HG03103 (cell line): Measurements from ENCODE around the gene PLLP.

Experiments used
- ATAC-seq: cut with Tn5 transposase; IDR thresholded peaks from one replicate; pipeline ENCODE4 v1.9.1; 2021; ENCODE audit warnings: low read depth; ENCODE audit not compliant: unreplicated experiment

Gene PLLP

GRCh38 chr16:57303021-57303909 lies 18.8 kb upstream of the PLLP start:
- ATAC-seq, result no peak

- ATAC-seq, result no peak
Observed at GRCh38 chr16:57301126-57301817, 16.8 kb upstream of the PLLP start.

GRCh38 chr16:57300387-57301125 lies 16.1 kb upstream of the PLLP start:
- peak; percentile 82 for ATAC-seq

GRCh38 chr16:57299719-57300386 lies 15.4 kb upstream of the PLLP start:
- peak; percentile 41 for ATAC-seq

- no peak for ATAC-seq
Observed at GRCh38 chr16:57299009-57299718, 14.7 kb upstream of the PLLP start.

- no peak for ATAC-seq
Observed at GRCh38 chr16:57297856-57298255, 13.4 kb upstream of the PLLP start.

GRCh38 chr16:57289391-57290257 lies 5.2 kb upstream of the PLLP start:
- no peak for ATAC-seq

GRCh38 chr16:57285379-57285778 lies 907 bp upstream of the PLLP start:
- no peak for ATAC-seq

GRCh38 chr16:57284952-57285363 lies 486 bp upstream of the PLLP start:
- no peak for ATAC-seq

- no peak for ATAC-seq
Observed at GRCh38 chr16:57283959-57284208, 588 bp downstream of the PLLP start.

- ATAC-seq, result no peak
Observed at GRCh38 chr16:57283214-57283958, 1.1 kb downstream of the PLLP start.

- ATAC-seq, result no peak
Observed at GRCh38 chr16:57282510-57283213, 1.8 kb downstream of the PLLP start.

GRCh38 chr16:57281791-57282190 lies 2.7 kb downstream of the PLLP start:
- ATAC-seq, result no peak

- no peak for ATAC-seq
Observed at GRCh38 chr16:57279780-57280638, 4.5 kb downstream of the PLLP start.

- ATAC-seq, result no peak
Observed at GRCh38 chr16:57278494-57278893, 6.0 kb downstream of the PLLP start.

- ATAC-seq, result no peak
Observed at GRCh38 chr16:57277586-57277985, 6.9 kb downstream of the PLLP start.

- ATAC-seq, result no peak
Observed at GRCh38 chr16:57276596-57276995, 7.9 kb downstream of the PLLP start.
